ENCODE data around the gene CABLES1.
"Not testable (repeated sequence)": the region's sequence is repeated elsewhere in the genome, so short reads cannot be mapped to it uniquely, and the experiment has no call there.

Gene CABLES1

DNA sequence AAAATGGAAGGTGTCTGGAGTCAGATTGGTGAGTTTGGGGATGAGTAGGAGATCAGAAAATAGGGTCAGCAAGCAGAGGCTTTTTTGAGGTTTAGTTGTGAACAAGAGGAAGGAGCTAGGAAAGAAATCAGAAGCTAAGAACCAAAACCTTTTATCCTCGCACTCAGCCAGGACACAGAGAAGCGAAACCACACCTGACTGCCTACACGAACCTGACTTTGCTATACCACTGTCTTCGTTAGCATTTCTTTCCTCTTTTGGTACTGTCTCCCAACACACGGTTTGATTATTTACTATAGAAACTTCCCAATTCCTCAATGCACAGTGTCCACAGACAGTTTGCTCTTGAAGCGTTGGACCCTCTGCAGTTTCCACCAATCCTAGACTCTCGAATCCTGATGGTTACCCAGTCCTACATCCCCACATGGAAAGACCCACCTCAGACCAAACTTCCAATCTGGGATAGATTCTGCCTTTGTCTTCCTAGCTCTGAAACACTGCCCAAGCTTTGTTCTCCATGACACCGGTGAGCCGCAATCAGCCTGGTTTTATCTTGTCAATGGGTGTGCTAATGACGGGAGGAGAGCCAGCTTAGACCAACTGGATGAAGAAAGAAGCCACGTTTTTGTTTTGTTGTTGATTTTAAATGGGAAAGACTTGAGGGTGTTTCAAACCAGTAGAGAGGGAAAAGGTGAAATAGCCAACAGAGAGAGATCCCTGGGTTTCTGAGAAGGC is 137.4 kb downstream of the CABLES1 start:
- no peak for DNase-seq

DNA sequence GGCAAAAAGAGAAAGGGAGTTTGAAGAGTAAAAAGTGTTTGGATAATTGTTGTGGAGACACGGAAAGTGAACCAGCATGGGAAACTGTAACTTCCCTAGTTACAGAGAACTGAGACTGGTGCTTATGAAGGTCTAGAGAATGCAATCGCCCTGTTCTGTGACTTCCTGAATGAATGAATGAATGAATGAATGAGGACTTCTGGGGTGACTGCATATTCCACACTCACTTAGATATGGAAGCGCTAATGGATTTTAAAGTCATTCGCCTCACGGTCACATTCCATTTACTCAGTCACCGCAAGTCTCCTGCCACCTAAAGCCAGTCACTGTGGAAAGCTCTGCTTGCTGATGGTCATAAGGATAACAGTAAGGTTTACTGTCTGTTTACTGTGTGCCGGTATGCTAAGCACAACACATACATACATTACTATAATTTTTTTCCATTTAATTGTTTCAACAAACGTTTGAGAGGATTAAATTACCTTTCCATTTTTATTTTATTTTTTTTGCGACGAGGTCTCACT is 138.2 kb downstream of the CABLES1 start:
- no peak for DNase-seq

DNA sequence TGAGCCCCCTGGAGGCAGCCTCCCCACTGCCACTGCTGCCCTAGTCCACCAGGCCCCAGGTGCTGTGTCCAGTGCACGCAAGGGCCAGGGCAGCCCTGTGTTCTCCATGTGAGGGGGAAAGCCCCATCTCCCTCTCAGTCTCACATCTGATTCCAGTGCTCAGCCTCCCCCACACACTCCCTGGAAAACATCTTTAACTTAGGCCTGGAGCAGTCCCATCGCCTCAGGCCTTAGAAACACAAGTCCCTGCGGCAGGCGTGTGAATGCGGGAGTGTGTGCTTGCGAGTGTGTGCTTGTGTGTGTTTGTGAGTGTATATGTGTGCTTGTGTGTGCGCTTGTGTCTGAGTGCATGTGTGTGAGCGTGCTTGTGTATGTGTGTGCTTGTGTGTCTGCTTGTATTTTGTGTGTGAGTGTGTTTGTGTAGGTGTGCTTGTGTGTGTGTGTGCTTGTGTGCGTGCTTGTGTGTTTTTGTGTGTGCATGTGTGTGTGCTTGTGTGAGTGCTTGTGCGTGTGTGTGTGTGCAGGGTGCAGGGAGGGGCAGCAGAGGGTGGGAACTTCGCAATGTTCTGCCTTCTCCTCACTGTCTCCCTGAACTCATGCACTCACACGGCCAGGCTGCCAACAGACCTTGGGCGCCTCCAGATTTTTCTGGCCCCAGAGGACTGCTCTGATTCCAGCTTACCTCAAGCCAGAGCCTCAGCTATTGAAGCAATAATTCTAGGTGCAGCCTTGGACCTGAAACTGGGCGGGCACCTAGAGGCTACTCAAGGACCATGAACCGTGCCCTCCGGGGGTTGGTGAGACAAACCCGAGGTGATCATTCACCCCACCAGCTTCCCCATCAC is 139.6 kb downstream of the CABLES1 start:
- DNase-seq: no peak

DNA sequence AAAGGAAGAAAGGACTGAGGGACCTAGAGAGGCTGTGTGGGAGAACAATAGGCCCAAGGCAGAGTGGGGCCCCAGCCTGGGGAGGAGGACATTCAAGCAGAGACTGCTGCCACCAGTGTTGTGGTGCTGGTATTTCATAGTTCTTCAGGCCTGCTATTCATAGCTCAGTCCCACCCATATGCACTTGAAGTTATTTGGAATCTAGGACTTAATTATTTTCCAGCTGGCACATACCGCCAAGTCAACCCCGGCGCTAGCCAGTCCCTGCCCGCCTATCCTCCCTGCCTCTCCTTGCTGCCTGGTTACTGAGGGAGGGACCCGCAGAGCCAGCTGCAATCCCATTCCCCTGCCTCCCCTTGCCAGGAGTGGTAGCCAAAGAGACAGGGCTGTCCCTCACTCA is 141.2 kb downstream of the CABLES1 start:
- DNase-seq: no peak

DNA sequence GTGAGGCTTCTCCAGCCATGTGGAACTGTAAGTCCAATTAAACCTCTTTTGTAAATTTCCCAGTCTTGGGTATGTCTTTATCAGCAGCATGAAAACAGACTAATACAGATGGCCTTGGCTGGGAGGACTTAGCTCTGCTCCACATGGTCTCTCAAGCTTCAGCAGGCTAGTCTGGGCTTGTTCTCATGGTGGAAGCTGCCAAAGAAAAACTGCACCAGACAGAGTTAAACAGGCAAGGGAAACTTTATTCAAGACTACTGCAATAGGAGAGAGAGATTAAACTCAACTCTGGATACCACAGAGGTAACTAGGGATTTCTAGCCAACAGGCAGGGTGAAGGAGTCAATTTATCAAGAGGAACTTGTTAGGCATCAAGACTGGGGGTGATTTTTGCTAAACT is 142.1 kb downstream of the CABLES1 start:
- no peak for DNase-seq

DNA sequence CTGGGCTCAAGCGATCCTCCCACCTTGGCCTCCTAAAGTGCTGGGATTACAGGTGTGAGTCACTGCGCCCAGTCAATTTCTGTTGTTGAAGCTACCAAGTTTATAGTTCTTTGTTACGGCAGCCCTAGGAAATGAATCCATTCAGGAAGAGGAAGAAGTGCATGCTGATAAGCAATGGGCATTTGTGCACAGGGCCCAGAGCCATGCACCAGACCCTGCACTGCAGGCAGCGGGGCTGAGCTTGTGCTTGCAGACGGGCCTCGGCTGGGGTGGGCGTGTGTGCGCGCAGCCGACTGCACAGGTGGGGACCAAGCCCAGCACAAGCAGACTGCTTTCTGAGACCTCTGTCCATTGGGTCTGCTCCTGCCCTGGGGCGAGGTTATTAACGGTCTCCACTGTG is 144.6 kb downstream of the CABLES1 start:
- DNase-seq: no peak

DNA sequence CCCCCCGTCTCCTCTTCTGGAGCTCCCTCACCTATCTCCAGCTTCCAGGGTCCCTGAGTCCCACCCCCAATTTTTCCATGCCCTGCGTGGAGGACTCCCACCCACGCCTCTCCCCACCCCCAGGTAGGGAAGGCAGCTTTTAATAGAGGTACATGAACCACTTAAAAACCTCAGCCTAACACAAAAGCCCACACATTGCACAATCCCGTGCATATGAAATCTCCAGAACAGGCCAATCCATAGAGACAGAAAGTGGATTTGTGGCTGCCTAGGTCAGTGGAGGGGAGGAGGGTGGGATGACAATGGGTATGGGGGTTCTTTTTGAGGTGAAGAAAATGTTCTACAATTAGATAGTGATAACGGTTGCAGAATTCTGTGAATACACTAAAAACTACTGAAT is 145.6 kb downstream of the CABLES1 start:
- no peak for DNase-seq

DNA sequence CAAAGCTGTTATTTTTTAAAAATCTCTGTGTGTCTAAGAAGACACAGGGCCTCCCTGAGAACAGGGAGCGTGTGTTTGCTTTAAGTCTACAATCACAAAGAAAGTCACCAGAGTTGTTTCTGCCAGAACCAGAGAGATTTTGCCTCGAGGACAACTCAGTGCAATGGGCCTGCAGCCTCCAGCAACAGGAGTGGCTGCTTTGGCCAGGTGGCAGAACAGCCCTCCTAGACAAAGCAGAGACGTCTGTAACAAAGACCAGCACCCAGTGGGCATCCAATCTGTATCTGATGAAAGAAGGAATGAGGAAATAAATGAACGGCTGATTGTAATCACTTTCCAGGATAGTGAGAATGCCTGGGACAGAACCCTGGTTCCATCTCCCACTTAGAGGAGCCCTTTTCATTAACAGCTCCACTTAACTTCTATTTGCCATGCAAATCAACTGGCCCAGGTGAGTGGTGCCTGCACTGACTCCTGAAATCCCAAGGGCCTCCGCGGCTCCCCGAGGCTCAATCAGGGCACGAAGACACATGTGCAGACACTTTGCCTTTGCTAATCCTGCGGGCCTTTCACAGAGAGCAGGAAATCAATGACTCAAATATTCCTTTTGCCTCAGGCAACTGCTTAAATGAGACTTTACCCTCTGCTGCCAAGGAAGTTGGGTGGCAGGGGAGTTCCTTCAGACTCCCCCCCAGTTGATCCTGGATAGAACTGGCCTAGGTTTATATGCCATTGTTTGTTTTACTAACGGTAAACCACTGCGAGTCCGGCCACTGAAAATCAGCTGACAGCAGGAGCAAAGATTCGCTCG is 146.5 kb downstream of the CABLES1 start:
- DNase-seq: peak; percentile 65

DNA sequence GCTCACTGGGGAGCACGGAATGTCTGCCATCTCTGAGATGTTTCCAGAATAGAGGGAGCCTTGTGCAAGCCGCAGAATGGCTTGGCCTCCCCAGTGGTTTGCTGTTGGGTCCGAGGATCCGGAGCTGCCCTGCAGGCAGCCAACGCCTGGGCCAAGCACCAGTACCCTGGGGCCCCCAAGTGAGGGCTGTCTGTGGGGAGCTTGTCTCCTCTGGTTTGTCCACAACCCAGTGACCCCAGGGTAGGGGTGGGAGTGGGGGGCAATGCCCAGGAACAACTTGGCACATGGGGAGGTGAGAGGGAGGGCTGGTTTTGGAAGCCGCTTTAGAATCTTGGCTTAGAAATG is 147.1 kb downstream of the CABLES1 start:
- DNase-seq: no peak

DNA sequence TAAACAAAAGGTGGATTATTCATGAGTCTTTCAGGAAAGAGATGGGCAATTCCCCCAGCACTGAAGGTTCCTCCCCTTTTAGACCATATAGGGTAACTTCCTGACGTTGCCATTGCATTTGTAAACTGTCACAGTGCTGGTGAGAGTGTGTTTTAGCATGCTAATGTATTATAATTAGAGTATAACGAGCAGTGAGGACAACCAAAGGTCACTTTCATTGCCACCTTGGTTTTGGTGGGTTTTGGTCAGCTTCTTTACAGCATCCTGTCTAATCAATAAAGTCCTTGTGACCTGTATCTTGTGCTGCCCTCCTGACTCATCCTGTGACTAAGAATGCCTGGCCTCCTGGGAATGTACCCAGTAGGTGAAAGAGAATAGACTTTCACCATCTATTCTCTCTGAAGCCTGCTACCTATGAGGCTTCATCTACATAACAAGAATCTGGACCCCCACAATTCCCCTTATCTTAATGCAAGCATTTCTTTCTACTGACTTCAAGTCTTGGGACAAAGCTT is 148.7 kb downstream of the CABLES1 start:
- DNase-seq: peak; percentile 35

DNA sequence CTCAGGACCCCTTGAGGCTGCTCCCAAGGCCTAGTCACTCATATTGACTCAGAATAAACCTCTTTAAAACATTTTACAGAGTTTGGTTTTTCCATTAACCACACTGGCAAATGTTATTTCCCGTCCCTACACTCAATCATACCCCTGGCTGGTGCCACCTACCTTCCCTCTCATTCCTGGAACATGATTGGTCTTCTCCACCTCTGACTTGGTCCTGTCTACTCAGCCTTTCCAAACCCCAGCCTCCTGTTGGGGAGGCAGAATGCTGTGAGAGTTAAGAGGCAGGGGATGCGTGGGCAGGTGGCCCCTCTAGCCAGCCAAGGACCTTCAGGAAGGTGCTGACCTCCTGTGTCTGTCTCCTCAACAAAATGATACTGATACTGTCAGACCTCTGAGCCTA is 149.3 kb downstream of the CABLES1 start:
- DNase-seq: no peak

DNA sequence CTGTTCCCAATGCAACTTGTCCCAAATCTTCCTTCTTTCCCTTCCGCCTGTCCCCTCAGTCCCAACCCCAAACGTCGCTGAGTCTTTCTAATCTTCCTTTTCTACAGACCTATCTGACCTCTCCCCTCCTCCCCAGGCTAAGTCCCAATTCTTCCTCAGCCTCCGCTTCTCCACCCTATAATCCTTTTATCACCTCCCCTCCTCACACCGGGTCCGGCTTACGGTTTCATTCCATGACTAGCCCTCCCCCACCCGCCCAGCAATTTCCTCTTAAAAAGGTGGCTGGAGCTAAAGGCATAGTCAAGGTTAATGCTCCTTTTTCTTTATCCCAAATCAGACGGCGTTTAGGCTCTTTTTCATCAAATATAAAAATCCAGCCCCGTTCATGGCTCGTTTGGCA is 150.3 kb downstream of the CABLES1 start:
- not testable (repeated sequence) for DNase-seq

DNA sequence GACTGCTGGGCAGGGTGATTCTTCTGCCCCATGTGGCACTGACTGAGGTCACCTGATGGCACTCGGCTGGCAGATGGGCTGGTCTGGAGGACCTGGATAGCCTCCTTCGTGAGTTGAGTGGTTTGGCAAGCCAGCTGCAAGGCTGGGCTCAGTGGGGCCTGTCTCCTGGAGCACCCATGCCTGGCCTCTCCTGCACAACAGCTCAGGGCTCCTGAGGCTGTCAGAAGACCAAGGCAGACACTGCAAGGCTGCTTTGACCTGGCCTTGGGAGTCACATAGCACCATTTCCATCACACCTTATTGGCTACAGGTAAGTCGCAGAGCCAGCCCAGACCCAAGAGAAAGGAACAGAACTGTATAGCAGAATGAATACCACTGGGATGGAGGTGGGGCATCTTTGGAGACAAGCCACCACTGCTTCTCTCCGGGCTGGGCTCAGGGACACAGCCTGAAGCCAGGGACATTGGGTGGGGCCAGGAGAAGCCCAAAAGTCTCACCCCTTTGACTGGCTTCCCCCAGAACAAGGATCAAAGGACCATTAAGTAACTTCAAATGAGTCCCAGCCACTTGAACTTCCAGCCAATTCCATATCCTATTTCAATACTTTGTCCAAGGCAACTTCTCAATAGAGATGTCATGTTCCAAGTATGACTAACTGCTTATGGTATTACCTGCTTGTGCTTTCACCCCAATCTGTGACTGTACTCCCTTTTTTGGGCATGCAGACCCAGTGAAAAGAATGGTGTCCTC is 156.3 kb downstream of the CABLES1 start:
- DNase-seq: peak; percentile 82

DNA sequence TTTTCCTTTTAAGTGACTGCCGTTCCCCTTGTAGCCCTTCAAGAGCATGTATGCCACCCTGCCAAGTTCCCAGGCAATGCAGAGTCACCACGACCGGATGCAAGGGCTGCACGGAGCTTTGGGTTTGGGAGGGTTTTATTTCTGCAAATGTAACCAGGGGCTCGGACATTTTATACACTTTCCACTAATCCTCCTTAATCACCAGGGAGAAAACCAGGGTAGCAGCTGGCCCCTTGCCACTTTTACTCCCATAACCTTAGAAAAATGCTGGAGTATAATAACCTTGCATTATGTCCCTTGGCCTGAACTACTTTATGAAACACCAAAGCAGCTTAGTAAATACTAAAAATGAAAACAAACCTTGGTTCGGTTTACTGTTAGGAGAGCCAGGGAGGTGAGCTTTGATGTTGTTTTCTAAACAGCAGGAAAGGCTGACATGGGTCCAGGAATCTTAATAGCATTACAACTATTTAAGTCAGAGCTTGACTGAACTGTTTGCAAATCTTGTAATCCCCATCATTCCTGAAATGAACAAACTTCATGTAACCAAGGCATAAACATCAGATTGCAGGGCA is 165.0 kb downstream of the CABLES1 start:
- no peak for DNase-seq

DNA sequence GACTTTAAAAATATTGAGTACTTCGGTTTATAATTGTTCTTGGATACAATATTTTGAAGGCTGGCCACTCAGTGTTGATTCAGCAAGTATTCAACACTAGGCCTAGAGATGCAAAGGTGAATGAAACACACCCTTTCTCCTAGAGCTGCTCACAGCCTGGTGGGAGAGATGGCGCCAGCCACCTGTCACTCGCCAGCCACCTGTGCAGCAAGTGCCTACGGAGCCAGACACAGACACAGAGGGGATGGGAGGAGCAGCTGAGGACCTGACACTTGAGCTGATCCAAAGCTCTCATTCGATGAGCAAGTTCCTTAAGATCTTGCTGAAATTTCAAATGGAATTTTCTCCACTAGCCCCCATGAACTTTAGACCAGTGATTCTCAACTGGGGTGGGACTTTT is 166.7 kb downstream of the CABLES1 start:
- DNase-seq: no peak

DNA sequence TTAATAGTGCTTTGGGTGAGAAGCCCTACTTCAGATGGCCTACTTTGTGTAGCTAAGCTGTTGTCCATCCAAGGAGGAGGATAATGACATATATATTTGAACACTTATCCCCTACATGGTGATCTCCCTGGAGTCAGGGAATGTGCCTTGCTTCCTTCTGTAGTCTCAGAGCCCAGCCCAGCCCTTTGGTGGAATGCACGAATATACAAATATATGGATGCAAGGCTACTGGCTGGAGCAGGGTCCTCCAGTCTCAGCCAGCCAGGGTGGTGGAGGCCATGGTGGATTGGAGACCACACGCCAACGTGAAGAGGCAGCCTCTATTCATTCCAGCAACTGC is 167.2 kb downstream of the CABLES1 start:
- DNase-seq: peak; percentile 59

DNA sequence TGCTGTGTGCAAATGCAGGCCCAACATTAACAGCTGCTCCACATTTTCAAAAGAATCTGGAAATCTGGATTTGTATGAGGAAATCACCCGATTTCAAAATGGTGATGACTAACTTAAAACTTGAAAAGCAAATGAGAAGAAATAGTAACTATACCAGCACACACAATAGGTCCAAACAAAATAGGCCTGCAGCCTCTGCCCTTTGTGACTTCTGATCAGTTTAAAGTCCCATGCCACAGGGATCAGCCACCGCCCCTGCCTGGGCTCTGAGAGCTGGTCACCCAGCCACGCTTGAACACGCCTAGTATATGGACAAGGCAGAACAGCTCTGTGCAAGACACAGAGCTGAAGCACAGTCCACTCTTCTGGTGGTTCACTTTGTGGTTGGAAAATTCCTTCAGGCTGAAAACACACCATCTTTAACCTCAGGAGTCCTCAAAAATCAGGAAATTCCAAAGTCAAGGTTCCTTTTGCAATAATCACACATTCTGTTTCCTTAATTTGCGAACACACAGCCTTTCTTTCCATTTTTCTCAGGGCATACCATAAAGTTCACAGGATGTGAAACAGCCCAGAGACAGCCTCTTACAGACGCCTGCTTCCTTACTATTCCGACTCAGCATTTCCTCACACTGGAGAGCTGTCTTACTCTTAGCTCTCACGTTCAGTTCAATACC is 167.7 kb downstream of the CABLES1 start:
- peak; percentile 96 for DNase-seq

DNA sequence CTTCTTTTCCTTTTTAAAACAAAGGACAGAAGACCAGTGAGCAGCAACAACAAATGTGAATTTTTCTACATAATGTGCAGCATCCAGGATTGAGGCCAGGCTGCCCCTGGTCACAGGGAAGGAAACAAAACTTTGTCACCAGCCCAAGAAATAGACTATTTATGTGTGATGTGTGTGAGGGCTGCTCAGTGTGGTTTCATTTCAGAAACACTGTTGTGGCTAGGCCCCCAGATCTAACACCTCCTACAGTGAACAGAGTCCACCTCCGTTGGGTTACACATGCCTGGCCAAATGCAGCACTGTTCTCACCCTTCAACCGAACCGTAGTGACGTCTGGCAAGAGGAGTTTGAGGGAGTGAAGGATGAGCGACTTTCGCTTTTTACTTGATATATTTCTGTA is 171.5 kb downstream of the CABLES1 start:
- DNase-seq: no peak

DNA sequence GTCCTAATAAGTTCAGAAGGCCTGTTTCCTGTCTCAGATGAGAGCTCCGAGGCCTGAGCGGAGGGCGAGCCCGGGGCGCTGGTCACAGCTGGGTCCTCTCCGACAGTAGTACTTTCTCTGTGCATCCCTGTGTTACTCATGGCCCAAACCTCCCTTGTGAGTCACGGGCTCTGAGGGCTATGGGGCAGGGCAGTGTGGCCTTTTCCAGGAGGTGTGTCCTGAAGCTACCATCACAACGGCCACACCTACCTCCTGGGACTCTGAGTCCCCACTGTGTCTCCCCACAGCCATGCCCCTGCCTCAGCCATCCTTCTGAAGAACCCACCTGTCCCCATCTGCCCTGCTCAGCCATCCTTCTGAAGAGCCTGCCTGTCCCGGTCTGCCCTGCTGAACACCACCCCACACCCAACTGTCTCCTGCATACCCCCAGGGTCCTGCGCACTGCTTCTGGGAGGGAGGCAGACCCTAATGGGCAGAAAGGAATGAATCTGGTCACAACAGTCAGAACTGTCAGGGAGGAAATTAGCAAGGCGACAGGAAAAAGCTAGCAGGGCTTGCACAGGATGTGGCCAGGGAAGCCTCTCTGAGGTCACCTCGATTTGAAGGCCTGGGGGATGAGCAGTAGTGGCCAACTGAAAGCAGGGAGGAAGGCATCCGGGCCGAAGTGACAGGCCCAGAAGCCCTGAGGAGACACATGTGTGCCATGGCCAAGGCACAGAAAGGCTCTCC is 172.4 kb downstream of the CABLES1 start:
- peak; percentile 83 for DNase-seq

All from fibroblast of skin of back (primary cell).